ENCODE results near the gene FBXO5. TPM values are rescaled to one million over a fixed set of nuclear protein-coding genes. Genes with fewer than 3 reads are reported as not detected.
"Not testable (repeated sequence)": the region's sequence is repeated elsewhere in the genome, so short reads cannot be mapped to it uniquely, and the experiment has no call there.

FBXO5 gene
- total and polyA plus RNA-seq, 2 experiments from 2014 or later, result 11.2 to 15.5 TPM

DNA sequence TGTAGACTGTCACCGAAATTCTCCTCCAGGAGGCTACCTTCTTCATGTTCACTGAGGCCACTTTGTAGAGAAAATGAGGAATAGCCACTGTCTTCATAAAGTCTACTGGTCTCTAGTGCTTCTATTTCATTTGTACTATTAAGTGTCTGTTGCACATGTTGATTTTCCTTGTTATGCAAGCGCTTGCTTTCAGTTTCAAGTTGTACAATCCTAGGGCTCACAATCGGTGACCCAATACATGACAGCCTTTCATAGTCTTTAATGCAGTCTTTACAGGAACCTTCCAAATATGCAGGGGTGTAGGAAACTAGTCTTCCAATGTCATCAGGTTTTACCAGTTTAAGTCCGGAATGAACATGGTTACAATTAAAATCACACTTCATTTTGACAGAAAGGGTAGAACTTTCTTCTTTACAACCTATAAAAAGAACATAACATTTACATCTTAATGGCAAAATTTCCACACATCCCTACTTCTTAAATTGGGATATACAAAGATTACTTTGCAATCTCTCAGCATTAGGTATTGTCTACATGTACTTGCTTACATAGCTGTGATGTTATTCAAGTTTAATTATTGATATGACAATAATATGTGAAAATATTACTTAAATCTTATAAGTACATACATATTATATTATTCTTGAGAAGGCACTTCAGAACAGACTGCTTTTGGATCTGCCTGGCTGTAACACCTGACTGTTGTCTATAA is 7.5 kb downstream of the FBXO5 start:
- Histone ChIP-seq H3K4me3 (no peak overlapping the region), H3K9ac (no peak overlapping the region), H3F3A (ENCODE audit: insufficient read depth) (no peaks in the 10 kb centered on the region; the same call in 1 of the 2 replicates), H4K20me1 (ENCODE audit: insufficient read depth) (no peaks in the 10 kb centered on the region), H3K4me2 (ENCODE audit: unreplicated experiment) (no peak overlapping the region), H3K27me3 (replicated peaks; ENCODE audit: insufficient read depth) (no peaks in the 10 kb centered on the region), H3K4me1 (ENCODE audit: insufficient read depth) (peaks cover 7% of the 10 kb centered on the region; the same call in 1 of the 2 replicates), H3K9me3 (ENCODE audit: low read depth) (no peaks in the 10 kb centered on the region), H3K9me2 (ENCODE audit: insufficient read depth) (no peaks in the 10 kb centered on the region), H2AFZ (no peak overlapping the region), H3K27ac (no peak overlapping the region), H3K36me3 (ENCODE audit: low read depth) (peaks cover 55% of the 10 kb centered on the region), H3K79me2 (ENCODE audit: insufficient read depth) (peaks cover 90% of the 10 kb centered on the region)
- no peak for TF ChIP-seq EZH2phosphoT487 (IDR thresholded peaks at IDR 0.05; ENCODE audit: insufficient read depth, low read depth)
- TF ChIP-seq EZH2 (IDR thresholded peaks at IDR 0.05; ENCODE audit: insufficient read depth, poor library complexity, severe bottlenecking), result no peak
- 97 to 99% methylated on average over 4 of the region's 4 CpGs for WGBS, 2 experiments (ENCODE audit: low coverage in 1 of 2, low lambda C conversion rate in 2 of 2, missing lambda C conversion rate in 2 of 2)
- in situ Hi-C loops (cut with MboI), result no loop called here
- no peak for DNase-seq

DNA sequence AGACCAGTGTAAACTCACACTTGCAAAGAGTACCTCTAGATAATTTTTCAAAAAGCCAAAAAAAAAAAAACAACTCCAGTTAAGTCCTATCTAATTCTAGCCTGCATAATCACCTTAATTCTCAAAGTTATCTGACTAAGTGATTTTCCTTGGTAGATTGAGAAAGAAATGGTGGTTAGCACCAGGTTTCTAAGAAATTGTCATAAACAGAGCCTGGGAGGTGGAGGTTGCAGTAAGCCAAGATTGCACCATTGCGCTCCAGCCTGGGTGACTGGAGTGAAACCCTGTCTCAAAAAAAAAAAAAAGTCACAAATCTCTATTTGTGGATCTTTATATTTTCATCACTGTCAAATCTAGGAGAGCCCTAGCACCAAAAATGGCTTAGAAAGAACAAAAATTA is 8.9 kb downstream of the FBXO5 start:
- Histone ChIP-seq H3K27ac (no peak overlapping the region), H3K79me2 (ENCODE audit: insufficient read depth) (peaks cover 75% of the 10 kb centered on the region), H4K20me1 (ENCODE audit: insufficient read depth) (no peaks in the 10 kb centered on the region), H3K27me3 (replicated peaks; ENCODE audit: insufficient read depth) (no peaks in the 10 kb centered on the region), H3K9ac (no peak overlapping the region), H3K36me3 (ENCODE audit: low read depth) (peaks cover 67% of the 10 kb centered on the region), H3K4me2 (ENCODE audit: unreplicated experiment) (no peak overlapping the region), H3K9me3 (ENCODE audit: low read depth) (peaks cover 4% of the 10 kb centered on the region), H3K4me3 (no peak overlapping the region), H3K4me1 (ENCODE audit: insufficient read depth) (no peaks in the 10 kb centered on the region), H2AFZ (no peak overlapping the region), H3F3A (ENCODE audit: insufficient read depth) (no peaks in the 10 kb centered on the region; the same call in 1 of the 2 replicates), H3K9me2 (ENCODE audit: insufficient read depth) (no peaks in the 10 kb centered on the region)
- no peak for TF ChIP-seq EZH2phosphoT487 (IDR thresholded peaks at IDR 0.05; ENCODE audit: insufficient read depth, low read depth)
- no peak for TF ChIP-seq EZH2 (IDR thresholded peaks at IDR 0.05; ENCODE audit: insufficient read depth, poor library complexity, severe bottlenecking)
- in situ Hi-C loops (cut with MboI), result no loop called here
- 97 to 100% methylated on average over 1 of the region's 1 CpG for WGBS, 2 experiments (ENCODE audit: low coverage in 1 of 2, low lambda C conversion rate in 2 of 2, missing lambda C conversion rate in 2 of 2)
- DNase-seq, result no peak

GRCh38 chr6:152969688-152970418 is 13.0 kb downstream of the FBXO5 start:
- Histone ChIP-seq H3K9ac (no peak overlapping the region), H3K4me2 (ENCODE audit: unreplicated experiment) (no peak overlapping the region), H3K36me3 (ENCODE audit: low read depth) (peaks cover 56% of the 10 kb centered on the region), H3K27ac (no peak overlapping the region), H3K9me3 (ENCODE audit: low read depth) (peaks cover 4% of the 10 kb centered on the region), H3F3A (ENCODE audit: insufficient read depth) (no peaks in the 10 kb centered on the region; the same call in 1 of the 2 replicates), H3K27me3 (replicated peaks; ENCODE audit: insufficient read depth) (no peaks in the 10 kb centered on the region), H2AFZ (no peak overlapping the region), H3K79me2 (ENCODE audit: insufficient read depth) (peaks cover 35% of the 10 kb centered on the region), H4K20me1 (ENCODE audit: insufficient read depth) (no peaks in the 10 kb centered on the region), H3K9me2 (ENCODE audit: insufficient read depth) (no peaks in the 10 kb centered on the region), H3K4me1 (ENCODE audit: insufficient read depth) (no peaks in the 10 kb centered on the region), H3K4me3 (no peak overlapping the region)
- DNase-seq, result no peak
- in situ Hi-C loops (cut with MboI), result no loop called here
- 96 to 99% methylated on average over 6 of the region's 6 CpGs for WGBS, 2 experiments (ENCODE audit: low coverage in 1 of 2, low lambda C conversion rate in 2 of 2, missing lambda C conversion rate in 2 of 2)
- no peak for TF ChIP-seq EZH2 (IDR thresholded peaks at IDR 0.05; ENCODE audit: insufficient read depth, poor library complexity, severe bottlenecking)
- no peak for TF ChIP-seq EZH2phosphoT487 (IDR thresholded peaks at IDR 0.05; ENCODE audit: insufficient read depth, low read depth)

GRCh38 chr6:152966168-152966894 is 16.5 kb downstream of the FBXO5 start:
- H3K27me3 ChIP-seq (replicated peaks; ENCODE audit: insufficient read depth); H3K9me3 ChIP-seq (ENCODE audit: low read depth); H3F3A ChIP-seq (ENCODE audit: insufficient read depth); H3K4me2 ChIP-seq (ENCODE audit: unreplicated experiment); H3K27ac ChIP-seq; H3K79me2 ChIP-seq (ENCODE audit: insufficient read depth); H3K4me1 ChIP-seq (ENCODE audit: insufficient read depth); H2AFZ ChIP-seq; H4K20me1 ChIP-seq (ENCODE audit: insufficient read depth); H3K4me3 ChIP-seq; in situ Hi-C loops (cut with MboI); H3K9ac ChIP-seq; H3K9me2 ChIP-seq (ENCODE audit: insufficient read depth); DNase-seq: not testable (repeated sequence)
- 89 to 91% methylated on average over 13 to 15 of the region's 15 CpGs for WGBS, 2 experiments (ENCODE audit: low coverage in 1 of 2, low lambda C conversion rate in 2 of 2, missing lambda C conversion rate in 2 of 2)
- H3K36me3 ChIP-seq (ENCODE audit: low read depth), result peaks cover 21% of the 10 kb centered on the region

Data from GM23248 (cell line).